ENCODE measurements around the gene ZNF827.

DNA sequence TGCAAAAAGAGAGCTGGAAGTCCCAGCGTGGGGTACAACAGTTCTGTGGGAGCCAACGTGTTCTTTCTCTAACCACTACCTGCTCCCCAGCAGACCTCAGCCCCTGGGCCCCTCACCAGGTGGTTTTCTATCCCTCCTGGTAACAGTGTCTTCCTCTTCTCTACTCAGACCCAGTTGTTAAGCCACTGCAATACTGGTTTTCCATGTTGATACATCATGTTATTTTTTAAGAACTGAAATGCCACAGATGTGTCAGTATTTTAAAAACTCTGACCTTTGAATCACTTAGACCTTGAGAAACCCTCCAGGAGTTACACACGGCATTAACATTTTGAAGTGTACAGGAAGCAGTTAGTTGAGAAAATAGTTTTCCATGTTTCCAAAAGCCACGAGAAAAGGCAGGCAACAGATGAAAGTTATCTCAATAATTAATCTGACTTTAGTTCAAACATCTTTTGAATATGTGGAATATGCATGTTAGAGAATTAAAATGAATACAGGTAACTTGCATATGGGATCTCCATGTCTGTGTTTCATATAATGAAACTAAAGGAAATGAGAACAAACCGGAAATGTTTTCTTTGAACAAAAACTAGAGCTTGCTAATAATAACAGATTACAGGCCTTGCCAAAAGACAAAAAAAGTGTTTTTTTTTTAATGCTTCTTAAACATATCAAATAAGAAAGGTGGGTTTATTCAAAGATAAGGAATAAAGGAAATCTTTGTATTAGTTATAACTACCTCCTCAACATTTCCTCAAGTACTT, 108.8 kb downstream of the ZNF827 start:
- TF ChIP-seq, protein P1, sequence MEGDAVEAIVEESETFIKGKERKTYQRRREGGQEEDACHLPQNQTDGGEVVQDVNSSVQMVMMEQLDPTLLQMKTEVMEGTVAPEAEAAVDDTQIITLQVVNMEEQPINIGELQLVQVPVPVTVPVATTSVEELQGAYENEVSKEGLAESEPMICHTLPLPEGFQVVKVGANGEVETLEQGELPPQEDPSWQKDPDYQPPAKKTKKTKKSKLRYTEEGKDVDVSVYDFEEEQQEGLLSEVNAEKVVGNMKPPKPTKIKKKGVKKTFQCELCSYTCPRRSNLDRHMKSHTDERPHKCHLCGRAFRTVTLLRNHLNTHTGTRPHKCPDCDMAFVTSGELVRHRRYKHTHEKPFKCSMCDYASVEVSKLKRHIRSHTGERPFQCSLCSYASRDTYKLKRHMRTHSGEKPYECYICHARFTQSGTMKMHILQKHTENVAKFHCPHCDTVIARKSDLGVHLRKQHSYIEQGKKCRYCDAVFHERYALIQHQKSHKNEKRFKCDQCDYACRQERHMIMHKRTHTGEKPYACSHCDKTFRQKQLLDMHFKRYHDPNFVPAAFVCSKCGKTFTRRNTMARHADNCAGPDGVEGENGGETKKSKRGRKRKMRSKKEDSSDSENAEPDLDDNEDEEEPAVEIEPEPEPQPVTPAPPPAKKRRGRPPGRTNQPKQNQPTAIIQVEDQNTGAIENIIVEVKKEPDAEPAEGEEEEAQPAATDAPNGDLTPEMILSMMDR (IDR thresholded peaks at IDR 0.05): no peak
- no peak for TF ChIP-seq POLR2AphosphoS5 (IDR thresholded peaks at IDR 0.05)
- TF ChIP-seq POLR2A (IDR thresholded peaks at IDR 0.05): no peak
- no peak for TF ChIP-seq EP300 (IDR thresholded peaks at IDR 0.05)

Measured in gastroesophageal sphincter (tissue), 3 donors.